Fibroblast of skin of left quadriceps (primary cell): Measurements from ENCODE around the gene CCDC136.
A peak's percentile ranks its signal among the peaks of the same experiment; 100 is the strongest.

Source experiments
- DNase-seq, 2 experiments: peaks; one replicate each; pipeline ENCODE4 v3.0.0-alpha.2; 2013; ENCODE audit warnings: low read depth in 2 of 2

CCDC136 gene

DNA sequence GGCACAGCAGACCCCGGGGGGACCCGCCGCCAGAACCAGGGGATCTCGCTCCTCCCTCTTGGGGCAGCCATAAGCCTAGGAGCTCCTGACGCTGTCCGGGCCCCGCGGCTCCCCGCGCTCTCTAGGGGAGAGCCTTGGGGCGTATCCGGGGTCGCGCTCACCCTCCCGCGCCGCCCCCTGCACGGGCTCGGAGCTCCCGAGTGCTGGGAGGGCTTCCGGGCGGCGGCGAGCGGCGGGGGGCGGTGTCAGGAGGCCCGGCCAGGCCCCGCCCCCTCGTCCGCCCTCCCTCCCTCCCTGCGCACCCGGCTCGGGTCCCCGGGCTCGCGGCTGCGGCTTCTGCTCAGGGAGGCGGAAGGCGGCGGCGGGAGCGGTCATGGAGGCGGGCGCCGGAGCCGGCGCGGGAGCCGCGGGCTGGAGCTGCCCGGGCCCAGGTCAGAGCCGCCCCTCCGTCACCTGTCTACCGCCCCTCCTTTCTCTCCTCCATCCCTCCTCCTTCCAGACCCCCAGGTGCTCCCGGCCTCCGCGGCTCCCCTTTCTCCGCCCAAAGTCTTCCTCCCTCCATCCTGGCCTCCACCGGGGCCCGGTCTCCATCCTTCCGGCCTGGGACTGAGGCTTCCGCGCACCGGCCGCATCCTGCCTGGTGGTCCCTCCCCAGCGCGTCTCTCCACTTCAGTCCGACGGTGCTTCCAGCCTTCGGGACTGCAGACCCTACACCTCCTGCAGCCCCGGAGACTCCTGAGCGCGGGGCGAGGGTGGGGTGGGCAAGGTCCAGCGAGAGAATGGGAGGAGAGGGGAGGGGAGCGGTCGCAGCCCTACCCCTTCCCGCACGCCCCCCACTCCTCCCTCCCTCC, at the start of gene CCDC136:
Gene CCDC136 (plus strand): TSS at position 848 of the 851 bp plus-strand sequence. CDS start 444 bp downstream, outside the sequence.
- DNase-seq: peak in 1 of 2 experiments; percentile 20

DNA sequence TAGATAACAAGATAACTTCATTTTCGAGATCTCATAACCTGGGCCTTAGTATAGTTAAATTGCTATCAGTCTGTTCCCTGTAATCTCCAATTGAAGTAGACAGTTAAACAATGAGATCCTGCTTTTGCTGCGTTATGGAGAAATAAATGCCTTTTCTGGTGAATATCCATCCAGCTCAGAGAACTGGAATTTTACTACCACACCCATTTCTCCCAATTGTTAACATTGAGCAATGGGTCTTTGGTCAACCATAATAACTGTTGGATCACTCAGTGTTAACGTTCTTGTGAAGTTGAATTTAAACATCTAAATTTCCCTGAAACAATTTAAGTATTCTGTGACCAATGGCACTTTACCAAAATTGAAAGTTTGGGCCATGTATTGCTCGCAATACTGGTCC, 49.6 kb upstream of the CCDC136 start:
- DNase-seq: peak; percentile 32 to 36

DNA sequence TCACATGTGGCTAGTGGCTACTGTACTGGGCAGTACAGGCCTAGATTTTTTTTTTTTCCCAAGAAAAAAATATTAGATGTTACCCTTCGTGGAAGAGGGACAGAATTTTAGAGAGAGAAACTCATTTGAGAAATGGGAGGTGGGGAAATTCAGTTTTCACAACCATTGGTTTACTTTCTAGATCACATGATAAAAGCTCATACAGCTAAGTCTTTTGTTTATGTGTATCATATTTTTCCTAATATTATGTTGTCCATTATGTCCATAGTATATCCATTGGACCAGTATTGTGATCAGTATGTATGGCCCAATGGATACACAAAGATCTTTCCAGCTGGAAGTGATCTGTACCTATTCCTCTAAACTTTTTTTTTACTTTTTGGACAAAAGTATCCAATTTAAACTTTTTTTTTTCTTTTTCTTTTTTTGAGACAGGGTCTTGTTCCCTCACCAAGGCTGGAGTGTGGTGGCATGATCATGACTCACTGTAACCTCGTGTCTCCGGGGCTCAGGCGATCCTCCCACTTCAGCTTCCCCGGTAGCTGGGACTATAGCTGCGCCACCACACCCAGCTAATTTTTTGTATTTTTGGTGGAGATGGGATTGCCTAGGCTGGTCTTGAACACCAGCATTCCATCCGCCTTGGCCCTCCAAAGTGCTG, 48.5 kb upstream of the CCDC136 start:
- no peak for DNase-seq

DNA sequence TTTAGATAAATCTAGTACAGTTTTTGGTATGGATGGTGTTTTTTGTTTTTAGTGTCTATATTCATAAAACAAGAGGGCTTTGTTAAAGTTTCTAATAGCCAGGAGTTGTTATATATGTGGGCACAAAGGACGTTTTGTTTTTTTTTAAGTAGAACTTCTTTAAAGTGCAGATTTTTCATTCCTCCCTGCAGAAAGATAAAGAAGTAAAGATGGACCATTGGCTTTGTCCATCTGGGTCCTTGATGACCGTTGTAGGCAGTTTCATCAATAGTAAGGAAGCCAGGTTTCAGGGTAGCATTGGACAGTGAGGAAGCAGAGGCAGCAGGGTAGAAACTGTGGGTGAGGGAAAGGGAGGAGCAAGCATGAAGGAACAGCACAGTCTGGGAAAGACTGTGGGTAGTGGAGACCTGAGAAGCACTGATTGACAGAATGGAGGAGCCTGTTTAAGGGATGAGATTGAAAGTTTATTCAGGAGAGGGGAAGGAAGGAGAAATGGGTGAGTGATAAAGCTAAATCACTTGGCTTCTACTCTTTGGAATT, 47.3 kb upstream of the CCDC136 start:
- no peak for DNase-seq

DNA sequence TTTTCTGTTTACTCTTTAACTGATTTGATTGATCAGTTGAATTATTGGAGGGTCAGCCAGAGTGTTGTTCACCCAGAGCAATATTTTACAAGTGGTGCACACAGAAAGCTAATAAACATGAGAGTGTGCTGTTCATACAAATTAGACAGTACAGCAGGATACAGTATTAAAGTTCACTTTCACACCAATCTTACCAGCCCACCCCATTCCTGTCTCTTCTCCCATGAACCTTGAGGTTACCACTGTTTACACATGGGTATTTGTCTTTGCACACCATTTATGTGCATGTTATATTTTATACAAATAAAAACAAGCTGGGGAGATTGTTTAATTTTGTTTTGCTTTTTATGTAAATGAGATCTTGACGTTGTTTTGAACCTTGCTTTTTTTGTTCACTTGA, 46.1 kb upstream of the CCDC136 start:
- DNase-seq: no peak

DNA sequence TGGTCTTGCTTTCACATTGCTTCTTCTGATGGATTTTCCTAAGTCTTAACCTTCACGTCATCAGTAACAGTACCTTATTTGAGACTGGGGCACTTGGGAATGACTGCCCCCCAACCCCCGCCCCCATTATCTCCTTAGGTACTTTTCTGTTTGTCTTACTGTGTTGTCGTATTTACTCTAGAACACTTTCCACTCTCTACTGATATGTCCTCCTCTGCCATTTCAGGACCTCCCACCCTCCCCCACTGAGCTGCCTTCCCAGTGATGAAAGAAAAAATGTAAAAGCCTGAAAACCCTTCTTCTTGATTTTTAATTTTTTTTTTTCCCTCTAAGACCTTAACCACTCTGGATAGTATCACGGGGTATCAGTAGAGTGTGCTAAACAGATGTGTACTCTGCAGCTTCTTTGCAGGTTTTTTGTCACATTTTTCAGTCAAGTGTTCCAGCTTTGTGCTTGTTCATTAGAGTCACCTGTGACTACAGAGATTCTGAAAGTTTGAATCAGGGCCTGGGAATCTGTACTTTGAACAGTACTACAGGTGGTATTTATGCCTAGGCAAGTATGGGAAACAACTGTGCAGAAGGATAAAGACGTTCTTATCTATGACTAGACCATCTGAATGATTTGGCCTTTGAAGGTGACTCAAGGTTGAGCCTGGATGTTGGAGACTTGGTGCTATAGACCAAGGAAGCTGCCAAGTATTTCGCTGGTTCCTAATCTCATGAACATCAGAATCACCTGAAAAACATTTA, 44.3 kb upstream of the CCDC136 start:
- no peak for DNase-seq

DNA sequence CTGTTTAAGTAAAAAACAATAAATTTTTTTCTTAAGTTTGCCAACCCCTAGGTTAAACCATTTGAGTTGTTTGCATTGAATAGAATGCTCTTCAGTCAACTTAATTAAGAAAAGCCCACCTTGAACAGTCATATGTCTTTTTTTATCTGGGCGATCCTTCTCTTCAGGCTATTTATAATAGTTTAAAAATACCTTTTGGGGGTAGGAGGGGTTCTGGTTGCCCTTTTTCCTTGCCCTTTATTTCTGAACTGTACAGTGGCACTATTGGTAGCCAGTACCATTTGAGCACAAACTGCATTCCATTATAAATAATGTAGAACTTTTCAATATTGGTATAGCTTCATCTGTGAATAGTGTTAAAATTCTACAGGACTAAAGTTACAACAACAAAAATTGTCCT, 39.5 kb upstream of the CCDC136 start:
- no peak for DNase-seq

DNA sequence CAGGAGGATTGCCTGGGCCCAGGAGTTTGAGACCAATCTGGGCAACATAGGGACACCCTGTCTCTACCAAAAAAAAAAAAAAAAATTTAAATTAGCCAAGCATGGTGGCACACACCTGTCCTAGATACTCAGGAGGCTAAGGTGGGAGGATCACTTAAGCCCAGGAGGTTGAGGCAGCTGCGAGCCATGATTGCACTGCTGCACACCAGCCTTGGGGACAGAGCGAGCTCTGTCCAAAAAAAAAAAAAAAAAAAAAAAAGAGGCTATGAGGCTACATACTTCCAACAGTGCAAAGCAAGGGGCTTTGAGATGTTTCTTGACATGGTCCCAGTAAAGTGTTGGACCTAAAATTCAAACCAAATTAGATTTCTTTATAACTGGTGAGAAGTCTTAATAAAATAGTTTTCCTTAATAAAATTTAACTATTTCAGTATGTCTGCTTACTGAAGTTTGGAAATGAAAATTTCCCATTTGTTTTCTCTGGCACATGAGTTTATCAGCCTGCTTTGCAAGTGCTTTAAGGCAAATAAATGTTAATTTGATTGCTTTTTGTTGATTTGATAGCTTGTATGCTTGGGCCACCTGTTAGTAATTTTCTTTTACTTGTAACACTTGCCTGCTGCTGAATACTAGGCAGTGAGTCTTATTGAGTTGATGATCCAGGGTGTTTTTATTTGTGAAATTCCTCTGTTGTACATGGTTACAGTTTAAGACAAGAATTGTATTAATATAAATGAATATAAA, 36.5 kb upstream of the CCDC136 start:
- DNase-seq: no peak

DNA sequence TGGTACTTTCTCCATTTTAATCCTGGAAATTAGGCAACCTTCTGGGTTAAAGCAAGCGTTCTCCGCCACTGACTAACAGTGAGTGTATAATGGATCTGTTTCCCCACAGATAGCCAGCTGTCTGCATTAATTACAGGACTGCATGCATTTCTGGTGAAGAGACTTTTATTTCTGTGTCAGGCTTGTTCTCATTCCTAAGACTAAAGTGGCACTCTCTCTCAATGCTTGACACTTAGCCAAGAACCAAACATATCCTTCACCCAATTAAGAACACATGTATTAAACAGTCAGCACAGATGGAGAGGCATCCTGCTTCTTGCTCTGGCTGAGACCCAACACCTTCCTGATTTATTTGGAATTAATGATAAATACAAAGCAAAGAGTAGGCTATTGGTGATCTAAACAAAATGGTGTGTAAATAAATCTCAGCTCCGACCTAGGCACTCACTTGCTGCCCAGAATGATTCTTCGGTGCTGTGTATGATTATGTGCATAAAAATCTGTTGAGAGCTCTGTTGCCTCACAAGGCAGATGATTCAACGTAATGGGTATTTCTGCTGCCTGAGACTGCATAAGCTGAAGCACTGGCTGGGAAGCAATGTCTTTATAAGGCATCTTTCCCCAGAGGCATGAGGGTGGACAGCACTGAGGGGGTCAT, 35.8 kb upstream of the CCDC136 start:
- peak; percentile 95 to 96 for DNase-seq

DNA sequence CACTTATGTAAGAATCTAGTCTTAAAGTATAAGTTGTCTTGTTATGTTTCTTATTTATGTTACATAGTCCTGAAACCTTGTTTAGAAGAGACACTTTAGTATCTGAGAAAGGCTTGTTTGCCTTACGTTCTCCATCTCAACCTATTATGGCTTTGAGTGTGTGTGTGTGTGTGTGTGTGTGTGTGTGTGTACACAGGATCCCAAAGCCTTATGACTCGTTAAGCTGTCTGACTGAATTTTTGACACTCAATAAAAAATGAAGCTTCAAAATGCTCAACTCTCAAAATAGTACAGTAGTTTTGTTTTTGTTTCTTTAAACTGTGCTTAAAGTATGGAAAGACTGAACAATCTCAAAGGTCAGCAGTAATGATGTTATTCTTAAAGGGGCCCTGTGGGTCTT, 34.6 kb upstream of the CCDC136 start:
- DNase-seq: no peak

DNA sequence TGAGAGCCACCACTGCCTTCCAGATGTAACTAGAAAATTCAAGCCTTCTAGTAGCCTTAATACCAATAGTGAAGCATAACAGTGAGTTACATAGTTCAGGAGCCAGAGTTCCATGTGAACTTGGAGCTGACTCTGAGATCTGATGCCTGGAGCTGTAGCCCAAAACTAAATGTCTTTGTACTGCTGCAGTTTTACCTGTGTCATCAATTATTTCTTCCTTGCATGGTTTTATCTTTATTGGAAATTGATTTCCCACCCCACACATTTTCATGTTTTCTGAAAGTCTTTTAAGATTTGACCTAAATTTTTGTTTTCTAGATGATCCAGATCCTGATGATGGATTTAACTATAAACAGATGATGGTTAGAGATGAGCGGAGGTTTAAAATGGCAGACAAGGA, 33.2 kb upstream of the CCDC136 start:
- DNase-seq: no peak

DNA sequence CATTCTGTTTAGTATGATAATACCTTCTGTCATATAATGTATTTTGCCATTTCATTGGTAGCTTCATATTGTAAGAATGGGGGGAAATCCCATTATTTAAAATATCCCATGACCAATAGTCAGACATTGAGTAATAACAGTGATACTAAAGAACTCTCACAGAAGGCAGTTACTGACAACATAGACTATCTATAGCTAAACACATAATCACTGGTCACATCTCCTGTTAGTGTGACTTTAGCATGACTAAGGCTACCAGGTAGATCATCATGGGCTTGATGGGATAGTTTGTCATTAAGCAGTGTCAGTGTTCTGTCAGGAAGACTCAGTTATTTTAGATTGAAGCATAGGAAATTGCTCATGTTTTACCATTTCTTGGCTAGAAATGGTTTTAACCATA, 32.5 kb upstream of the CCDC136 start:
- no peak for DNase-seq

DNA sequence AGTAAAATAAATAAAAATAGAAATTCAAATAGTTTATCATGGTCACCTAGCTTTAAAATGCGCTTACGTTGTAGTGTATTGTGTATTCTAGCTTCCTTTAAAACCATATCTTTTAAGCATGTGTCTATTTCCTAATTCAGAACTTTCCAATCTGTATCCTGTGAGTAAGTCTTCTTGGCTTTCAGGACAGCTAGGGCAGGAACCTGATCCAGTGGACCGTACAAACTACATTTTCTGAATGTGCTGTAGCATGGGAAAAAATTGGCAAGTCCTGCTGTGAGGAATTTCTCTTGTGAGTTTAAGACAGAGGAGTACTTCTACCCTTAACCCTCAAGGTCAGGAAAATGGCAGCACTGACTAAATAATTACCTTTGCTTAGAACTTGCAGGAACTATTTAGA, 28.2 kb upstream of the CCDC136 start:
- DNase-seq: no peak

DNA sequence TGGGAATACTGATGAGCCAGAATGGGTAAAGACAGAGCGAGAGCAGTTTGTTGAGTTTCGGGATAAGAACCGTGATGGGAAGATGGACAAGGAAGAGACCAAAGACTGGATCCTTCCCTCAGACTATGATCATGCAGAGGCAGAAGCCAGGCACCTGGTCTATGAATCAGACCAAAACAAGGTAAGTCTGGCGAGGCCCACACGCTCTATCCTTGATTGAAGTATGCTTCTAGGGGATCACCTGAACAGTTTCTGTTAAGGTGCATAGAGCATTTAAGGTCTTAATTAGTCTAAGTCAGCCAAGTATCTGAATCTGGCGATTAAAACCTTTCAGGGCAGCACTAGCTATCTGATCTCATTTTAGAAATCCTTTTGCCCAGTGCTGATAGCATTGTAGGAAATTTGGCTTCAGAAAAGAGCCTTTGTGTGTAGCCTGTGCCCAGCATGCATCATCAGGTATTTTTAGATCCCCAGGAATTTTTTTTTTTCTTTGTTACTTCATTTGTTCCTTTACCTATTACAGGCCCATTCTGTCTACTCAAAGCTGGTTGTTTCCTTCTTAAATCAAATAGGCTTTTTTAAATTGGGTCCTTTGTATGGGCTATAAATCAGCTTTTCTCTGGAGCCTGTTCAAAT, 24.2 kb upstream of the CCDC136 start:
- no peak for DNase-seq

DNA sequence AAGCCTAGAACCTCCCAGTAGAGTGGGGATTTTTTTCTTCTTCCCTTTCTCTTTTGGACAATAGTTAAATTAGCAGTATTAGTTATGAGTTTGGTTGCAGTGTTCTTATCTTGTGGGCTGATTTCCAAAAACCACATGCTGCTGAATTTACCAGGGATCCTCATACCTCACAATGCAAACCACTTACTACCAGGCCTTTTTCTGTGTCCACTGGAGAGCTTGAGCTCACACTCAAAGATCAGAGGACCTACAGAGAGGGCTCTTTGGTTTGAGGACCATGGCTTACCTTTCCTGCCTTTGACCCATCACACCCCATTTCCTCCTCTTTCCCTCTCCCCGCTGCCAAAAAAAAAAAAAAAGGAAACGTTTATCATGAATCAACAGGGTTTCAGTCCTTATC, 21.5 kb upstream of the CCDC136 start:
- no peak for DNase-seq

DNA sequence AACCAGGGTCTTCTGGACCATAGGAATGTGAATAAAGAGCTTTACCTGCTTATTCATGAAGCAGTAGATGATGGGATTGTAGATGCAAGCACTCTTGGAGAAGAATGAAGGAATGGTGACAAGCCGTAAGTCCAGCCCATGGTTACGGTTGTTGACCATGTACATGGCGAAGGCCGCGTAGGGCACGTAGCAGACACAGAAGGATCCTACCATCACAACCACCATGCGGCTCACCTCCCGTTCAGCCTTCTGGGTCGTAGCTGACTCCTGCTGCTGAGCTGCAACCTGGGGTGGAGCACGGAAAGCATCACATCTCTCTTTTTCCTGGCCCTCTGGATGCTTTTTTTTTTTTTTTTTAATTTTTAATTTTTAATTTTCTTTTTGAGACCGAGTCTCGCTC, 18.2 kb upstream of the CCDC136 start:
- no peak for DNase-seq

DNA sequence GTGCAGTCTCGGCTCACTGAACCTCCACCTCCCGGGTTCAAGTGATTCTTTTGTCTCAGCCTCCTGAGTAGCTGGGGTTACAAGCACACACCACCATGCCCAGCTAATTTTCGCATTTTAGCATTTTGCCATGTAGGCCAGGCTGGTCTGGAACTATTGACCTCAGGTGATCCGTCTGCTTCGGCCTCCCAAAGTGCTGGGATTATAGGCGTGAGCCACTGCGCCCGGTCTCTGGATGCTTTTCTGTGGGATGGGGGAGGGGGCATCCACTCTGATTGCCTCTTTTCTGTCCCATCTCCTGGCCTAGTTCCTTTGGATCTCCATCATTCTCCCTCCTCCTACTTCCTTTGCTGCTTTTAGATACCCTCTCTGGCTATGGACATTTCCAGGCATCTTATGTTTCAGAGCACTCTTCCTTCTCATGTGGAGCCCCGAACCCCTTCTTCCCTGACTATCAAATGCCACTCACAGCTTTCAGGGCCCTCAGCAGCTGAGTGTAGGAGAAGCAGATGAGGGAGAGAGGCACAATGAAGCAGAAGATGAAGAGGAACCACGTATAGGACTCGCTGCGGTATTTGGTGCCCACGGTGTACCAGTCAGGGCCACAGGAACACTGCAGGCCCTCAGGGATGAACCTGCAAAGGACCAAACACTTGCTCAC, 17.6 kb upstream of the CCDC136 start:
- DNase-seq: no peak

DNA sequence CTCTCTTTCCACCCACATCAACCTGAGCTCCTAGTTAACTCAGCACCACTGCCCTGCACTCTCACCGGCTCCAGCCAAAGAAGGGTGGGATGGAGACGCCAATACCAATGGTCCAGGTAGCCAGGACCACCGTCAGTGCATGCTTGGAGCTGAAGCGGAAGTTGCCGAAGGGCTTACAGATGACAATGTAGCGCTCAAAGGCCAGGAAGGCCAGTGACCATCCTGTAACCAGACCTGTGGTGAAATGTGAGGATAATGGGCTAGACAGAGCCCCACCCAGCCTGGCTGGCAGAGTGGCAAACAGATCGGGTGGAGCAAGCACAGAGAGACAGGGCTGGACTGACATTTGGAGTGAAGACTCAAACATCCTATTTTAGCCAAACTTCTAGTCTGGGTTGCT, 16.8 kb upstream of the CCDC136 start:
- no peak for DNase-seq

DNA sequence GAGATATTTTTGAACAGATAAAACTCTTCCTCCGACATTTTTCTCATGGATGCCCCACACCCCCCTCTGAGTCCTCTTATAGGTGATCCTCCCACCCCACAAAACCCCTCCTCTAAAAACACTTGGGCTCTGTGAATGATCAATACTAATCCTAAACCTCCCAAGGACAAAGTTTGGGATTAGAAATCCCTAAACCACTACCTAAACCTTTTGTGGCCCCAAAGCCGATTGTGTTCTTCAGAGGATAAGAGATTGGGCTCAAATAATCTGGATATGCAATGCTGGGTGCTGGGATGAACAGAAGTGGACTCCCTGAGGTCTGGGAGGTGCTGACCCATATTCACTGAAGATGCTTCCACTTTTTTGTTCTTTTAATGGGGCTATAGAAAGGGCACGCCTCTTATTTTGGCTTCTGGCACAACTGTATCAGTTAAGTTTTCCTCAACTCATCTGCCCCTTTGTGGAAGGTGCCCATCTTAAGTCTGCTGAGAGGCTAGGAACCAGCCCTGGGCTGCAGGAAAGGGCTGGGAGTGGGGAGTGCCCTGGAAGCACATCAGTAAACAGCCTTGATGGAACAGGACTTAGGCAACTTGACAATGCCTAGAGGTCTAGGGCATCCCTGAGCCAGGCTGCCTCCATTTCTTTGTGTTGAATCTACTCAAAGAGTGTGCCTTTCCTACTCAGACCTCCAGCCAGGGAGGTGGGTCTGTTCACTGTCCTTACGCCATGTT, 15.9 kb upstream of the CCDC136 start, which contains the start of gene OPN1SW:
Gene OPN1SW (minus strand): TSS at position 51 of the 731 bp plus-strand sequence. CDS start 13 bp downstream, at position 38.
- no peak for DNase-seq
